HepG2 (cell line): ENCODE results near the gene PAIP1. TPM values are rescaled to one million over a fixed set of nuclear protein-coding genes. Genes with fewer than 3 reads are reported as not detected.

Experiments used
- ELF3 ChIP-seq: IDR thresholded peaks from 2 replicates; pipeline ENCODE4 v1.6.1; 2016; ENCODE audit warnings: missing genetic modification reagents, missing compliant biosample characterization
- GABPA ChIP-seq, 2 experiments: IDR thresholded peaks; 2 replicates each; pipeline ENCODE4 v1.6.1; 2011 to 2016; ENCODE audit warnings: low read depth in 2 of 2, low read length in 1 of 2, missing biosample characterization in 1 of 2, missing genetic modification characterization in 1 of 2
- HDAC2 ChIP-seq: sonication (generic); formaldehyde crosslinking; IDR thresholded peaks from 2 replicates; pipeline ENCODE4 v1.4.0; 2020; ENCODE audit warnings: missing genetic modification reagents
- MXD4 ChIP-seq: IDR thresholded peaks from 2 replicates; pipeline ENCODE4 v1.6.1; 2016; ENCODE audit warnings: mild to moderate bottlenecking, missing biosample characterization, missing genetic modification reagents
- NONO ChIP-seq, 2 experiments: fragments of 450-650 bp in 1 of 2; sonication (generic) in 1 of 2; formaldehyde crosslinking in 1 of 2; IDR thresholded peaks in 1 of 2; conservative IDR thresholded peaks in 1 of 2; 2 replicates each; pipeline versions ENCODE4 v1.6.1 to v1.8.0; 2017 to 2022; ENCODE audit warnings: mild to moderate bottlenecking in 1 of 2, missing genetic modification reagents in 1 of 2, moderate library complexity in 1 of 2
- SMAD1 ChIP-seq: sonication (generic); formaldehyde crosslinking; IDR thresholded peaks from 2 replicates; pipeline ENCODE4 v1.4.0; 2020; ENCODE audit warnings: missing genetic modification reagents, low read depth, mild to moderate bottlenecking, borderline replicate concordance
- ZBTB3 ChIP-seq: sonication (generic); formaldehyde crosslinking; IDR thresholded peaks from 2 replicates; pipeline ENCODE4 v1.4.0; 2020; ENCODE audit warnings: low read depth, mild to moderate bottlenecking, moderate library complexity, missing genetic modification reagents, borderline replicate concordance
- ZBTB8A ChIP-seq: sonication (generic); formaldehyde crosslinking; IDR thresholded peaks from 2 replicates; pipeline ENCODE4 v1.4.0; 2020; ENCODE audit warnings: mild to moderate bottlenecking, low read depth, missing genetic modification reagents, borderline replicate concordance
- polyA plus RNA-seq, 8 experiments: library from polyadenylated mRNA; depleted of rRNA in 3 of 8; stranded (reverse) in 7 of 8; unstranded in 1 of 8; fragments of >200 nt; fragmentation: Illumina TruSeq in 4 of 8; extraction: Trizol in 4 of 8; gene quantifications; 2 replicates each; pipeline versions ENCODE4 v1.2.1 to v1.2.3, GENCODE V29; 2011 to 2016; ENCODE audit warnings: low read depth in 4 of 8, missing spikeins in 1 of 8, mixed read lengths in 1 of 8; ENCODE audit not compliant: insufficient read depth in 1 of 8
- total RNA-seq, 5 experiments: library from RNA; depleted of rRNA; stranded (reverse); fragments of >200 nt; fragmentation: Illumina TruSeq; extraction: Trizol; gene quantifications; 2 replicates each; pipeline ENCODE4 v1.2.3, GENCODE V29; 2016; ENCODE audit warnings: low read depth in 1 of 5
- TF ChIP-seq, protein P1 (sequence below), 2 experiments: fragments of 450-650 bp in 1 of 2; sonication (generic) in 1 of 2; formaldehyde crosslinking in 1 of 2; IDR thresholded peaks; 2 replicates each; pipeline versions ENCODE4 v1.6.1 to v1.8.0; 2016 to 2022; ENCODE audit warnings: antibody characterized with exemption in 1 of 2, mild to moderate bottlenecking in 1 of 2, missing genetic modification reagents in 1 of 2
- TF ChIP-seq, protein P2 (sequence below): sonication (generic); formaldehyde crosslinking; IDR thresholded peaks from 2 replicates; pipeline ENCODE4 v1.5.1; 2020; ENCODE audit warnings: missing genetic modification reagents, mild to moderate bottlenecking, borderline replicate concordance

PAIP1 gene
- total and polyA plus RNA-seq, 2 of the 13 experiments (the other 11 are each of a cell fraction or from before 2014, with no cell fraction given): 96.6 to 116 TPM

GRCh38 chr5:43484106-43484849 is 72.6 kb downstream of the PAIP1 start (continued):
- TF ChIP-seq, protein P1, sequence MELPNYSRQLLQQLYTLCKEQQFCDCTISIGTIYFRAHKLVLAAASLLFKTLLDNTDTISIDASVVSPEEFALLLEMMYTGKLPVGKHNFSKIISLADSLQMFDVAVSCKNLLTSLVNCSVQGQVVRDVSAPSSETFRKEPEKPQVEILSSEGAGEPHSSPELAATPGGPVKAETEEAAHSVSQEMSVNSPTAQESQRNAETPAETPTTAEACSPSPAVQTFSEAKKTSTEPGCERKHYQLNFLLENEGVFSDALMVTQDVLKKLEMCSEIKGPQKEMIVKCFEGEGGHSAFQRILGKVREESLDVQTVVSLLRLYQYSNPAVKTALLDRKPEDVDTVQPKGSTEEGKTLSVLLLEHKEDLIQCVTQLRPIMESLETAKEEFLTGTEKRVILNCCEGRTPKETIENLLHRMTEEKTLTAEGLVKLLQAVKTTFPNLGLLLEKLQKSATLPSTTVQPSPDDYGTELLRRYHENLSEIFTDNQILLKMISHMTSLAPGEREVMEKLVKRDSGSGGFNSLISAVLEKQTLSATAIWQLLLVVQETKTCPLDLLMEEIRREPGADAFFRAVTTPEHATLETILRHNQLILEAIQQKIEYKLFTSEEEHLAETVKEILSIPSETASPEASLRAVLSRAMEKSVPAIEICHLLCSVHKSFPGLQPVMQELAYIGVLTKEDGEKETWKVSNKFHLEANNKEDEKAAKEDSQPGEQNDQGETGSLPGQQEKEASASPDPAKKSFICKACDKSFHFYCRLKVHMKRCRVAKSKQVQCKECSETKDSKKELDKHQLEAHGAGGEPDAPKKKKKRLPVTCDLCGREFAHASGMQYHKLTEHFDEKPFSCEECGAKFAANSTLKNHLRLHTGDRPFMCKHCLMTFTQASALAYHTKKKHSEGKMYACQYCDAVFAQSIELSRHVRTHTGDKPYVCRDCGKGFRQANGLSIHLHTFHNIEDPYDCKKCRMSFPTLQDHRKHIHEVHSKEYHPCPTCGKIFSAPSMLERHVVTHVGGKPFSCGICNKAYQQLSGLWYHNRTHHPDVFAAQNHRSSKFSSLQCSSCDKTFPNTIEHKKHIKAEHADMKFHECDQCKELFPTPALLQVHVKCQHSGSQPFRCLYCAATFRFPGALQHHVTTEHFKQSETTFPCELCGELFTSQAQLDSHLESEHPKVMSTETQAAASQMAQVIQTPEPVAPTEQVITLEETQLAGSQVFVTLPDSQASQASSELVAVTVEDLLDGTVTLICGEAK (IDR thresholded peaks at IDR 0.05): no peak
- TF ChIP-seq, protein P1 (CRISPR knock-in tag; IDR thresholded peaks at IDR 0.05): no peak; the same call in 1 of the 2 replicates
- TF ChIP-seq ELF3 (CRISPR knock-in tag) (peak; percentile 22; the same call in 1 of the 2 replicates), NONO (IDR thresholded peaks at IDR 0.05) (no peak), NONO (CRISPR knock-in tag; conservative IDR thresholded peaks at IDR 0.05) (no peak; the same call in 1 of the 2 replicates), SMAD1 (CRISPR knock-in tag) (peak; percentile 83; the same call in 1 of the 2 replicates), MXD4 (CRISPR knock-in tag) (peak; percentile 14; the same call in 1 of the 2 replicates), ZBTB3 (peak; percentile 34; the same call in 1 of the 2 replicates), HDAC2 (CRISPR knock-in tag) (no peak; the same call in 1 of the 2 replicates), ZBTB8A (0 out of 2 replicates have a peak, but pooled peaks have one; percentile 24), GABPA (IDR thresholded peaks at IDR 0.05; ENCODE audit: low read depth, low read length) (peak; percentile 21), GABPA (CRISPR knock-in tag; IDR thresholded peaks at IDR 0.05; ENCODE audit: low read depth) (no peak; the same call in 1 of the 2 replicates)
- TF ChIP-seq, protein P2, sequence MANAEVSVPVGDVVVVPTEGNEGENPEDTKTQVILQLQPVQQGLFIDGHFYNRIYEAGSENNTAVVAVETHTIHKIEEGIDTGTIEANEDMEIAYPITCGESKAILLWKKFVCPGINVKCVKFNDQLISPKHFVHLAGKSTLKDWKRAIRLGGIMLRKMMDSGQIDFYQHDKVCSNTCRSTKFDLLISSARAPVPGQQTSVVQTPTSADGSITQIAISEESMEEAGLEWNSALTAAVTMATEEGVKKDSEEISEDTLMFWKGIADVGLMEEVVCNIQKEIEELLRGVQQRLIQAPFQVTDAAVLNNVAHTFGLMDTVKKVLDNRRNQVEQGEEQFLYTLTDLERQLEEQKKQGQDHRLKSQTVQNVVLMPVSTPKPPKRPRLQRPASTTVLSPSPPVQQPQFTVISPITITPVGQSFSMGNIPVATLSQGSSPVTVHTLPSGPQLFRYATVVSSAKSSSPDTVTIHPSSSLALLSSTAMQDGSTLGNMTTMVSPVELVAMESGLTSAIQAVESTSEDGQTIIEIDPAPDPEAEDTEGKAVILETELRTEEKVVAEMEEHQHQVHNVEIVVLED: peak; percentile 69; the same call in 1 of the 2 replicates
